GM19468 (cell line): ENCODE data around the gene JAG2.

ENCODE experiments used
- ATAC-seq: cut with Tn5 transposase; IDR thresholded peaks from one replicate; pipeline ENCODE4 v1.9.1; 2021; ENCODE audit warnings: mild to moderate bottlenecking, moderate library complexity, moderate number of reproducible peaks; ENCODE audit not compliant: unreplicated experiment; ENCODE audit errors: extremely low read depth

The JAG2 gene

DNA sequence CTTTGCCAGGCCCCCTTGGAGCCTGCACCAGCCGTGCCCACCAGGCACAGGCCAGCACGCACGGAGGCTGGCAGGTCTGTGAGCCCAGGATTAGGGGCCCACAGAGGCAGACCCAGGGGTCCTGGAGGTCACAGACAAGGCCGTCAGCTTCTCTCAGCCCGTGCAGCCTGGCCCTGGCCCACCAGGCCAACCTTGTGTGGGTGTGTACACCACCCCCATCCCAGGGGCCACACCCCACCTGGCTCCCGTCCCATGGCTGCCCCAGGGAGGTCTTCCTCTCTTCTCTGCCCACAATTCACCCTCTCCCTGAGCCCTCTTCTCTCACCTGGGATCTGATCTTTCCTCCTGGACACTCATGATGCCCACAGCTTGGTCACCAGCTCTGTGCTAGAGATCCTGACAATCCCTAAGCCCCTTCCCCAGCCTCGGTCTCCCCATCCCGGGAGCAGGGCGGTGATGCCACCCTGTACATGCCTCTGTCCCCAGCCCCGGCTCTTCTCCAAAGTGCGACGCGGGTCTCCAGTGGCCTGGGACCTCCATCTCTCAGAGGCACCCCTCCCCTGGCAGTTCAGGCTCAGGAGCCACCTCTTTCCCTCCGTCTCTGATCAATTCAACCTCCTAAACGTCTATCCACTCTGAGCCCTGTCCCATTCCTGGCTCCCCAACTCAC is 72.2 kb downstream of the JAG2 start:
- no peak for ATAC-seq

GRCh38 chr14:105095236-105095805 is 73.3 kb downstream of the JAG2 start:
- ATAC-seq: no peak

DNA sequence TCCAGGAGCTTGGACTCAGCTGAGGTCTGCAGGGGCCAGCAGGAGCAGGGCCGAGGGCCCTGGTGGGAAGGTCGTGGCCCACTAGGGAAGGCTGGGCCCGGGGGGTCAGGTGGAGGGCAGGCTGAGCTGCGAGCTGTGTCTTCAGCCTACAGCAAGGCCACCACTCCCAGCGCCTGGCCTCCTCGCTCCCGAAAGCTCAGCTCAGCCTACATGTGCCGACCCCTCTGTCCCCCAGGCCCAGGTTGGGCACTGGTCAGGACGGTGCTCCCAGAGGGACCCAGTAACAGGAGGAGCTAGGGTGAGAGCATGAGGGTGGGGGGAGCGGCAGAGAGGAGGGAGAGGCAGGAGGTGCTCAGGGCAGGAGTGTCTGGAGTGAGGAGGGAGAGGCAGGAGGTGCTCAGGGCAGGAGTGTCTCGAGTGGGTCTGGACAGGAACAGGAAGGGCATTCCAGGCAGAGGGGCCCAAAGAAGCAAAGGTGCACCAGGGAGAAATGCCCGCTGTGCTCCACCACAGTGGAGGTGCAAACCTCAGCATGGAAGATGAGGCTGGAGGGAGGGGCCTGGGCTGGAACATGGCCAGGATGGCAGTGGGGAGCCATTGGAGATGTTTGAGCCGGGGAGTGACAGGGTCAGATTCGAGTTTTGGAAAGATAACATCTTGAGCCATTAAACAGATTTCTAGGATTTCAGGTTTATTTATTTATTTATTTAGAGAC is 74.2 kb downstream of the JAG2 start:
- no peak for ATAC-seq

- no peak for ATAC-seq
Observed at GRCh38 chr14:105093431-105094192, 75.0 kb downstream of the JAG2 start.

DNA sequence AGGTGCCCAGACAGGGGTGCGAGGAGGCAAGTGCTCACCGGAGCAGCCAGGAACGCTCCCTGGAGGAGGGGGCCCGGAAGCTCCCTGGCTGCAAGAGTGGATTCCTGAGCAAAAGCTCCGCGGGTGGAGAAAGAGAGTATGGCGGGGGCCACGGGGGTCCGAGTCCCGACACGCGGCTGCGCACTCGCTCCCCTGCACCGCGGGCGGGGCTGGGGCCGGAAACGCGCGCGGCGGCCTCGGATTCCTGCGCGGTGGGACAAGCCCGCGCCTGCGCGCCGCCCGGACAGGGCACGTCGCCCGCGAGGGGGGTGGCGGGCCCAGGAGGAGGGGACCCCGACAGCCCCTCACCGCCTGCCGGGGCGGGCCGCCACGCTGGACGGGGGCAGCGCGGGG is 75.5 kb downstream of the JAG2 start:
- ATAC-seq: no peak

GRCh38 chr14:105092171-105093037 is 76.2 kb downstream of the JAG2 start:
- no peak for ATAC-seq

DNA sequence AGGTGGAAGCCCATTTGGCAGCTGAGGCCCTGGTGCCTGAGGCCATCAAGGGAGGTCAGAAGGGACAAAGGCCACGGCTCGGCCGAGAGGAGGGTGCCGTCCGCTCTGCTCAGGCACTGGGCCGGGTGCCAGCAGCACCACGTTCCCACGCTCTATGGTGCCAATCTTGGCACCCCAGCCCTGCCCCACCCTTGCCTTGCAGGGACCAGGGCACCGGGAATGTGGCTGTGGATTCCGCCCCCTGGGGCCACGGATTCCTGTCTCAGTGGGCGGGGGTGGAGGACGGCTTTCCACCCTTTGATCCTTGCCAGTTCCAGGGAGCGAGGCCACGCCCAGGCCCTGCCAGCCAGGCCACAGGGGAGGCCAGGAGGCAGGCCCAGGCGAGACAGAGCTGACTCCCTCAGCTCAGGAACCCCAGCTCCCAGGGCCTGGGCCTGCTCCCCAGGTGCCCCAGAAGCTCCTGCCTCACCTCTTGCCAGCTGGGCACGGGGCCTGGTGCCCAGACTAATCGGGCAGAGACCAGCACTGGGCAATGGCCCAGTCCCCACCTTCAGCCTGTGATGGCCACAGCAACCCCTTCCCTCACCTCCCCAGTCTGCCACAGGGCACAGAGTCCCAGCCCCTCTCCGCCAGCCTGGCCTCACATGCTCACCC is 76.9 kb downstream of the JAG2 start:
- no peak for ATAC-seq

GRCh38 chr14:105091054-105091516 is 77.5 kb downstream of the JAG2 start:
- ATAC-seq: no peak
